Measurements from ENCODE around the gene ELFN1.

GRCh38 chr7:1632916-1633785, 36.9 kb upstream of the ELFN1 start:
- TF ChIP-seq FOXK2 (IDR thresholded peaks at IDR 0.05): no peak
- no peak for TF ChIP-seq SUZ12 (IDR thresholded peaks at IDR 0.05)
- TF ChIP-seq FOXM1 (IDR thresholded peaks at IDR 0.05; ENCODE audit: borderline replicate concordance): no peak
- TF ChIP-seq BHLHE40 (IDR thresholded peaks at IDR 0.05; ENCODE audit: borderline replicate concordance): no peak
